Activated CD4-positive, alpha-beta T cell treated with anti-CD3 and anti-CD28 coated beads, Interleukin-10, Interleukin-2, amounts not matched to agents 100 ng/mL and 50 ng/mL, durations not matched to agents 16 hours and 8 hours (primary cell): Measurements from ENCODE around the gene CD72.
A peak's percentile ranks its signal among the peaks of the same experiment; 100 is the strongest.

Experiments used
- DNase-seq: peaks from one replicate; pipeline ENCODE4 v3.0.0-alpha.2; 2020

The CD72 gene

GRCh38 chr9:35618325-35618727 lies at the start of gene CD72:
TSS of gene CD72 (minus strand) at chr9:35618413. CDS start at chr9:35618303, 110 bp downstream.
- DNase-seq: no peak

GRCh38 chr9:35667939-35668338 lies 49.7 kb upstream of the CD72 start:
- DNase-seq: no peak

GRCh38 chr9:35666549-35666948 lies 48.3 kb upstream of the CD72 start:
- no peak for DNase-seq

GRCh38 chr9:35666045-35666444 lies 47.8 kb upstream of the CD72 start:
- no peak for DNase-seq

- no peak for DNase-seq
Observed at GRCh38 chr9:35665471-35665818, 47.2 kb upstream of the CD72 start.

GRCh38 chr9:35664531-35665470 lies 46.6 kb upstream of the CD72 start, which contains the start of gene ARHGEF39:
TSS of gene ARHGEF39 (minus strand) at chr9:35665195. CDS start at chr9:35665169, 26 bp downstream.
- DNase-seq: peak; percentile 89

- no peak for DNase-seq
Observed at GRCh38 chr9:35662437-35662836, 44.2 kb upstream of the CD72 start.

GRCh38 chr9:35661756-35662350 lies 43.6 kb upstream of the CD72 start:
- DNase-seq: peak; percentile 53

GRCh38 chr9:35660966-35661415 lies 42.8 kb upstream of the CD72 start:
- DNase-seq: no peak

- no peak for DNase-seq
Observed at GRCh38 chr9:35659340-35659739, 41.1 kb upstream of the CD72 start.

- peak; percentile 50 for DNase-seq
Observed at GRCh38 chr9:35658968-35659220, 40.7 kb upstream of the CD72 start.

GRCh38 chr9:35658137-35658967 lies 40.1 kb upstream of the CD72 start, which contains the start of gene CCDC107:
TSS of gene CCDC107 (plus strand) at chr9:35658292. CDS start at chr9:35658380, 88 bp downstream.
- peak; percentile 90 for DNase-seq

- peak; percentile 99 for DNase-seq
Observed at GRCh38 chr9:35657546-35658136, 39.4 kb upstream of the CD72 start, which contains the start of gene RMRP. TSS of gene RMRP (minus strand) at chr9:35658019.

GRCh38 chr9:35656831-35657545 lies 38.8 kb upstream of the CD72 start:
- no peak for DNase-seq

- DNase-seq: no peak
Observed at GRCh38 chr9:35656348-35656747, 38.1 kb upstream of the CD72 start.

GRCh38 chr9:35653611-35654010 lies 35.4 kb upstream of the CD72 start:
- no peak for DNase-seq

- DNase-seq: no peak
Observed at GRCh38 chr9:35652829-35653209, 34.6 kb upstream of the CD72 start.

GRCh38 chr9:35651956-35652828 lies 34.0 kb upstream of the CD72 start:
- DNase-seq: peak; percentile 41

- DNase-seq: peak; percentile 50
Observed at GRCh38 chr9:35650341-35651158, 32.3 kb upstream of the CD72 start, which contains the start of gene SIT1. TSS of gene SIT1 (minus strand) at chr9:35650931. CDS start at chr9:35650853, 78 bp downstream.
